Bronchial epithelial cell (primary cell): ENCODE results near the gene LDB3. TPM values are rescaled to one million over a fixed set of nuclear protein-coding genes. Genes with fewer than 3 reads are reported as not detected.

ENCODE experiments used
- DNase-seq: peaks from one replicate; pipeline ENCODE4 v3.0.0-alpha.2; 2010; ENCODE audit warnings: low read depth
- FAIRE-seq: peaks from 2 replicates; lab custom pipeline; 2011; peaks lifted over from hg19 to GRCh38; lab: Jason Lieb, UNC
- H3K27me3 ChIP-seq: 2 replicates; pipeline ENCODE4 v1.5.1; 2011; ENCODE audit warnings: low read length; ENCODE audit not compliant: control insufficient read depth, insufficient read depth
- H3K36me3 ChIP-seq: 2 replicates; pipeline ENCODE4 v1.5.1; 2011; ENCODE audit warnings: low read length; ENCODE audit not compliant: control insufficient read depth, insufficient read depth
- H3K4me3 ChIP-seq: 2 replicates; pipeline ENCODE4 v1.5.1; 2011; ENCODE audit warnings: mild to moderate bottlenecking, low read depth, low read length, control low read depth
- CTCF ChIP-seq: IDR thresholded peaks from 2 replicates; pipeline ENCODE4 v1.5.1; 2011; ENCODE audit warnings: mild to moderate bottlenecking, moderate library complexity, low read length, control low read depth, inconsistent platforms; ENCODE audit not compliant: insufficient read depth, severe bottlenecking
- total RNA-seq: library from RNA; depleted of rRNA; stranded (reverse); fragments of >200 nt; gene quantifications from 2 replicates; pipeline ENCODE4 v1.2.1, GENCODE V29; 2014

LDB3 gene
- total RNA-seq, 1 donor from 2014 or later, result not detected

- no peak for DNase-seq
- Histone ChIP-seq H3K27me3 (peaks cover 3% of the 10 kb centered on the region), H3K4me3 (no peak overlapping the region), H3K36me3 (no peaks in the 10 kb centered on the region)
- TF ChIP-seq CTCF, result no peak
- no peak for FAIRE-seq
Measured at GRCh38 chr10:86685893-86686632, 17.8 kb downstream of the LDB3 start.

DNA sequence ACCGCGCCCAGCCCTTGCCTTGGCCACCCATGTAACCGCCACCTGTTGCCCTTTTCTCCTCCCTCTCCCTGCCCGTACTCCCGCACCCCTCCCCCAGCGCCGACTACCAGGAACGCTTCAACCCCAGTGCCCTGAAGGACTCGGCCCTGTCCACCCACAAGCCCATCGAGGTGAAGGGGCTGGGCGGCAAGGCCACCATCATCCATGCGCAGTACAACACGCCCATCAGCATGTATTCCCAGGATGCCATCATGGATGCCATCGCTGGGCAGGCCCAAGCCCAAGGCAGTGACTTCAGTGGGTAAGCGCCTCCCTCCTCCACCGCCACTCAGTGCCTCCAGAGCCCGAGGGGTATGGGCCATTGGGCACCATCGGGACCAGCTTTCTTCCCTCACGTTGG lies 18.7 kb downstream of the LDB3 start:
- DNase-seq (no peak), FAIRE-seq (no peak)
- TF ChIP-seq CTCF, result no peak
- H3K36me3 ChIP-seq, result no peaks in the 10 kb centered on the region
- H3K4me3 ChIP-seq, result no peak overlapping the region
- H3K27me3 ChIP-seq, result peaks cover 3% of the 10 kb centered on the region

DNA sequence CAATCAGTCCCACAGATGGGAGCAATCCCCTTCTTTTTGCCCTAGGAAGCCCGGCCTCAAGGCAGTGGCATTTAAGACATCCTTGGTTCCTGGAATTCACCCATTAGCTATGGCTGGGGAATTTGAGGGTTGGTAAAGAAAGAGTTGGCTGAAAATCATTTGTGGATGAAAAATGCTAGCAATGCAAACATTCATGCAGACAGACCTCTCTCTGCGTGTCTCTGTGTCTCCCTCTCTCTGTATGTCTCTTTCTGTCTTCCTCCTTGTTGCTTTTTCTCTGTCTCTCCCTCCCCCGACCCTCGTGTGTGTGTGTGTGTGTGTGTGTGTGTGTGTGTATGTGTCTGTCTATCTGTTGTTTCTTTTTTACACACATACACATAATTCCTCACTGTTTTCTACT lies 19.4 kb downstream of the LDB3 start:
- Histone ChIP-seq H3K4me3 (no peak overlapping the region), H3K27me3 (peaks cover 3% of the 10 kb centered on the region), H3K36me3 (no peaks in the 10 kb centered on the region)
- FAIRE-seq (no peak), DNase-seq (no peak)
- TF ChIP-seq CTCF, result no peak

DNA sequence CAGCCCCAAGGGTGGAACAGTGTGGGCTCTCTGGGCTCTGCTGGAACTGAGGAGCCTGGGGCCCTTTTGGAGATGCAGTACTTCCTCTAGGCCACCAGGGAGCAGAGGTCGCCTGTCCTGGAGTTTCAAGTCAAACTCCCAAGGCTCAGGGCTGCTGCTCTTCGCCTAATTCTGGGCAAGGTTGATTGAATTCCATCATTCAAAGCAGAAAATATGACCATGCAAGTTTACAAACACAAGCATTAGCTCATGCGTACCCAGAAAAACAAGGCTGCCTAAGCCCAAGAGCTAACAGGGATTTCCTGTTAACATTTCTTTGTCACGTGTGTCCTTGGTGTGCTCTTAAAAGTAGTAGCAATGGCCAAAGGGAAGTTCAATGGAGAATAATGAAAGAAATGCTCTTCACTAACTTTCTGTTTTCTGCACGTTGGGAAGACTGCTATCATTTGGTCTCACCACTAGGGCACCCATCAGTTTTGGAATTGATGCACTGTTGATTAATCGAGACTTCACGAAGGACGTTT lies 20.1 kb downstream of the LDB3 start:
- peak; percentile 58 for DNase-seq
- Histone ChIP-seq H3K27me3 (peaks cover 3% of the 10 kb centered on the region), H3K36me3 (no peaks in the 10 kb centered on the region), H3K4me3 (no peak overlapping the region)
- peak; percentile 89 for TF ChIP-seq CTCF
- peak; percentile 77 for FAIRE-seq

DNA sequence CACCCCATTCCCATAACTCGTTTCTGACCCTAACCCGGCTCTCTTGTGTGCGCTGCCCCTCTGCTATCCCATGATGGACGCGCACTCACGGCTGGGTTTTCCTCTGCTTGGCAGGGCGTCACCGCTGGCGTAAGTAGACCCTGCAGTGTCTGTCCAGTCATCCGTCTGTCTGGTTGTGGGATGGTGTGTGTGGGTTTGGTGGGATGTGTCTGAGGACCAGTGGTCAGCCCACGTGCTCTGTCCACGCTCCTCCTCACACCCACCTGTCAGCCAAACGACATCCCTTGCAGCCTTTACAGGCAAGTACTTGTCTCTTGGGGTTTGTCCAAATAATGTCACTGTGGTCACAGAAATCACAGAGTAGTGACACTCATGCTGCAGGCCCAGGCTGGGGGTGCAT lies 20.8 kb downstream of the LDB3 start:
- peaks cover 3% of the 10 kb centered on the region for H3K27me3 ChIP-seq
- H3K36me3 ChIP-seq, result no peaks in the 10 kb centered on the region

More for the DNA sequence above, 20.8 kb downstream of the LDB3 start:
- FAIRE-seq (peak; percentile 50), DNase-seq (no peak)
- H3K4me3 ChIP-seq, result no peak overlapping the region
- no peak for TF ChIP-seq CTCF
